Endothelial cell of umbilical vein (primary cell): ENCODE results near the gene CAPRIN2.

ENCODE experiments used
- CTCF ChIP-seq, 2 donors: IDR thresholded peaks; 1 replicate in 1 of 2; 2 replicates in 1 of 2; pipeline ENCODE4 v1.5.1; 2011; ENCODE audit warnings: low read length in 2 of 2, mild to moderate bottlenecking in 2 of 2, moderate library complexity in 2 of 2, control low read depth in 1 of 2, inconsistent platforms in 1 of 2, low read depth in 1 of 2; ENCODE audit not compliant: insufficient read depth in 1 of 2; ENCODE audit errors: extremely low read depth in 1 of 2
- JUN ChIP-seq: IDR thresholded peaks from 2 replicates; pipeline ENCODE4 v1.6.1; 2011; ENCODE audit warnings: borderline replicate concordance, low read depth; ENCODE audit not compliant: insufficient read length, insufficient read depth
- POLR2A ChIP-seq: IDR thresholded peaks from 2 replicates; pipeline ENCODE4 v1.6.1; 2012; ENCODE audit warnings: low read depth, mild to moderate bottlenecking, control low read depth, low read length

DNA sequence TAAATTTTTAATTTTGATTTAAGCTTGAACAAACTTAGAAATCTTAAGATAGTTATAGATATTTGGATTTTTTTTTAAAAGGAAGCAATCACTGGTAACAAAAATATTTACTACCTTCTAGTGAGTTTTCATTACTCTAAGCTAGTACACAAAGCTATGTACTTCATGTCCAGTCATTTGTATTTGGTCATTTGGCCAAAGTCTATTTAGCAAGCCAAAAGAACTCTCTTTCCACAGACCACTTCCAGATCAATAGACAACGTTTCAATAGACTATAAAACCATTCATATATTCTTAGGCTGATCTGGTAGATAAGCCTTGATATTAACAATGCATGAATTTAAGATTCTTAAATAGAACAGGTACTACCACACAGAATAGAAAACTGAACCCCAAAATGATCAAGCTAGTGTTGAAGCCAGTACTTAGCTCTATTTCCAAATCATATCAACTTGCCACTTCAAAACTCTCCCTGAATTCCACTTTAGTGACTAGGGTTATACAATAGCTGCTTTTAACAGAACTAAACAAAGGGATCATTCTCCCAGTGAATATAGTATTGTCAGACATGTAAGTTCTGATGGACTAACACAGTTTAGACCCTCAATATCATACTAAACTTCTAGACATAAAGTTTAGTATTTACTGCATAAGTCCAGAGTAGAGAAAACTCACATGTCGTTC is 21.7 kb downstream of the CAPRIN2 start:
- TF ChIP-seq CTCF (IDR thresholded peaks at IDR 0.05; ENCODE audit: extremely low read depth in 1 of 2, insufficient read depth in 1 of 2, low read depth in 1 of 2, low read length in 2 of 2): no peak
- no peak for TF ChIP-seq POLR2A
- TF ChIP-seq JUN: no peak
